ENCODE measurements around the gene SSR4.

Gene SSR4

GRCh38 chrX:153832728-153833127, 38.3 kb downstream of the SSR4 start:
- DNase-seq, result no peak

GRCh38 chrX:153836921-153837320, 42.5 kb downstream of the SSR4 start:
- DNase-seq, result no peak

- no peak for DNase-seq
Observed at GRCh38 chrX:153844509-153845082, 50.1 kb downstream of the SSR4 start.

- no peak for DNase-seq
Observed at GRCh38 chrX:153845195-153845594, 50.7 kb downstream of the SSR4 start.

- DNase-seq, result no peak
Observed at GRCh38 chrX:153845842-153846241, 51.4 kb downstream of the SSR4 start.

All from CD4-positive, alpha-beta T cell treated with Interleukin-1 beta for 1 hour (primary cell).